Neural cell (in vitro differentiated cells): ENCODE results near the gene RGS17. TPM values are rescaled to one million over a fixed set of nuclear protein-coding genes. Genes with fewer than 3 reads are reported as not detected.

Experiments used
- H2AFZ ChIP-seq: fragments of 200-600, 300-800 bp; sonication (generic), shearing (Covaris generic); 2 replicates; pipeline ENCODE4 v1.6.0; 2014; ENCODE audit warnings: low read depth, mild to moderate bottlenecking, antibody characterized with exemption, low read length, moderate library complexity
- H3F3A ChIP-seq: fragments of 200-600 bp; shearing (Covaris generic); 2 replicates; pipeline ENCODE4 v1.6.1; 2016; ENCODE audit warnings: mild to moderate bottlenecking, moderate library complexity, mixed read lengths, antibody characterized with exemption, low read length; ENCODE audit not compliant: insufficient read depth, poor library complexity, severe bottlenecking
- H3K27ac ChIP-seq: fragments of 200-600, 300-800 bp; sonication (generic), shearing (Covaris generic); 2 replicates; pipeline ENCODE4 v1.5.1; 2014; ENCODE audit warnings: mild to moderate bottlenecking, low read length, moderate library complexity
- H3K27me3 ChIP-seq: fragments of 300-800, 200-600 bp; sonication (generic), shearing (Covaris generic); 2 replicates; pipeline ENCODE4 v1.6.0; 2014; ENCODE audit warnings: mild to moderate bottlenecking, low read depth, low read length, moderate library complexity; ENCODE audit not compliant: insufficient read depth
- H3K36me3 ChIP-seq: fragments of 300-800, 200-600 bp; sonication (generic), shearing (Covaris generic); 2 replicates; pipeline ENCODE4 v1.5.1; 2014; ENCODE audit warnings: mild to moderate bottlenecking, antibody characterized with exemption, low read length, moderate library complexity; ENCODE audit not compliant: insufficient read depth
- H3K4me2 ChIP-seq: fragments of 300-800, 200-600 bp; sonication (generic), shearing (Covaris generic); 2 replicates; pipeline ENCODE4 v1.6.0; 2014; ENCODE audit warnings: mild to moderate bottlenecking, low read length
- H3K4me3 ChIP-seq: fragments of 300-800, 200-600 bp; sonication (generic), shearing (Covaris generic); 2 replicates; pipeline ENCODE4 v1.5.1; 2014; ENCODE audit warnings: mild to moderate bottlenecking, low read length, moderate library complexity
- H3K79me2 ChIP-seq: fragments of 200-600 bp; shearing (Covaris generic); replicated peaks from 2 replicates; pipeline ENCODE4 v1.6.0; 2014; ENCODE audit warnings: mild to moderate bottlenecking, low read length, moderate library complexity; ENCODE audit not compliant: insufficient read depth
- H3K9ac ChIP-seq: fragments of 300-800, 200-600 bp; sonication (generic), shearing (Covaris generic); 2 replicates; pipeline ENCODE4 v1.6.1; 2016; ENCODE audit warnings: mild to moderate bottlenecking, low read length, mixed read lengths
- H3K9me2 ChIP-seq: fragments of 200-600 bp; shearing (Covaris generic); 2 replicates; pipeline ENCODE4 v1.6.1; 2016; ENCODE audit warnings: mild to moderate bottlenecking, low read length, mixed read lengths; ENCODE audit not compliant: insufficient read depth
- H3K9me3 ChIP-seq: fragments of 200-600, 300-800 bp; sonication (generic), shearing (Covaris generic); 2 replicates; pipeline ENCODE4 v1.6.1; 2016; ENCODE audit warnings: mild to moderate bottlenecking, mixed run types, low read length, moderate library complexity, mixed read lengths
- H4K20me1 ChIP-seq: fragments of 200-600 bp; shearing (Covaris generic); 2 replicates; pipeline ENCODE4 v1.6.1; 2016; ENCODE audit warnings: mild to moderate bottlenecking, mixed run types; ENCODE audit not compliant: insufficient read depth
- EP300 ChIP-seq: fragments of 450-650 bp; conservative IDR thresholded peaks from 2 replicates; pipeline ENCODE4 v1.6.1; 2014; ENCODE audit warnings: antibody characterized with exemption, mild to moderate bottlenecking, moderate library complexity; ENCODE audit not compliant: poor library complexity, severe bottlenecking
- EZH2 ChIP-seq: fragments of 200-600, 300-800 bp; shearing (Covaris generic), sonication (generic); IDR thresholded peaks from 2 replicates; pipeline ENCODE4 v1.6.1; 2014; ENCODE audit warnings: antibody characterized with exemption, low read length, borderline replicate concordance, mild to moderate bottlenecking; ENCODE audit not compliant: insufficient read depth, poor library complexity, severe bottlenecking
- MXI1 ChIP-seq: fragments of 450-650 bp; conservative IDR thresholded peaks from 2 replicates; pipeline ENCODE4 v1.6.1; 2014; ENCODE audit warnings: antibody characterized with exemption, mild to moderate bottlenecking; ENCODE audit not compliant: poor library complexity, severe bottlenecking
- POLR2AphosphoS5 ChIP-seq: IDR thresholded peaks from 2 replicates; pipeline ENCODE4 v1.6.1; 2012
- RAD21 ChIP-seq: fragments of 450-650 bp; conservative IDR thresholded peaks from 2 replicates; pipeline ENCODE4 v1.6.1; 2014; ENCODE audit warnings: antibody characterized with exemption, mild to moderate bottlenecking, moderate library complexity
- SMC3 ChIP-seq: fragments of 450-650 bp; conservative IDR thresholded peaks from 2 replicates; pipeline ENCODE4 v1.6.1; 2014; ENCODE audit warnings: antibody characterized with exemption, mild to moderate bottlenecking, moderate library complexity; ENCODE audit not compliant: poor library complexity
- TAF1 ChIP-seq: IDR thresholded peaks from 2 replicates; pipeline ENCODE4 v1.6.1; 2012; ENCODE audit warnings: low read depth
- polyA plus RNA-seq: library from polyadenylated mRNA; depleted of rRNA; stranded (reverse); fragments of >200 nt; gene quantifications from 2 replicates; pipeline ENCODE4 v1.2.3, GENCODE V29; 2014
- TF ChIP-seq, protein P1 (sequence below): IDR thresholded peaks from 2 replicates; pipeline ENCODE4 v1.6.1; 2012; ENCODE audit warnings: borderline replicate concordance
- TF ChIP-seq, protein P2 (sequence below): fragments of 450-650 bp; IDR thresholded peaks from 2 replicates; pipeline ENCODE4 v1.5.1; 2014; ENCODE audit warnings: antibody characterized with exemption, mild to moderate bottlenecking, moderate library complexity; ENCODE audit not compliant: poor library complexity, severe bottlenecking

RGS17 gene
- polyA plus RNA-seq, 1 donor from 2014 or later: 44.9 TPM

DNA sequence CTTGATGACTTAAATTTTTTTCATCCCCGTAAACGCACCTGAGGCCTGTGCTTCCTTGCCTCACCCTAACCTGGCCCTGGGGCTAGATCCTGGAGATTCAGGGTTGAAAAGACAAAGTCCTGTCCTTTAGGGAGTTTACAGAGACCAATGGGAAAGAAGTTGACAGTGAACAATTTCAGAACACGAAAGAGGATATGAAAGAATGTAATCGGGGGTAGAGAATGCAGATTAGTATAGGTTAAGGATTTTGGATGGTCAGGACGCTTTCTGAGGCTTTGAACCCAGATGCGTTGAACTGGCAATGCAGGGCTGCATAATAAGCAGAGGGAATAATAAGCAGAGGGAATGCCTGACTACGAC is 146.6 kb downstream of the RGS17 start:
- TF ChIP-seq EP300: no peak
- no peak for TF ChIP-seq TAF1
- TF ChIP-seq EZH2: no peak
- TF ChIP-seq, protein P1, sequence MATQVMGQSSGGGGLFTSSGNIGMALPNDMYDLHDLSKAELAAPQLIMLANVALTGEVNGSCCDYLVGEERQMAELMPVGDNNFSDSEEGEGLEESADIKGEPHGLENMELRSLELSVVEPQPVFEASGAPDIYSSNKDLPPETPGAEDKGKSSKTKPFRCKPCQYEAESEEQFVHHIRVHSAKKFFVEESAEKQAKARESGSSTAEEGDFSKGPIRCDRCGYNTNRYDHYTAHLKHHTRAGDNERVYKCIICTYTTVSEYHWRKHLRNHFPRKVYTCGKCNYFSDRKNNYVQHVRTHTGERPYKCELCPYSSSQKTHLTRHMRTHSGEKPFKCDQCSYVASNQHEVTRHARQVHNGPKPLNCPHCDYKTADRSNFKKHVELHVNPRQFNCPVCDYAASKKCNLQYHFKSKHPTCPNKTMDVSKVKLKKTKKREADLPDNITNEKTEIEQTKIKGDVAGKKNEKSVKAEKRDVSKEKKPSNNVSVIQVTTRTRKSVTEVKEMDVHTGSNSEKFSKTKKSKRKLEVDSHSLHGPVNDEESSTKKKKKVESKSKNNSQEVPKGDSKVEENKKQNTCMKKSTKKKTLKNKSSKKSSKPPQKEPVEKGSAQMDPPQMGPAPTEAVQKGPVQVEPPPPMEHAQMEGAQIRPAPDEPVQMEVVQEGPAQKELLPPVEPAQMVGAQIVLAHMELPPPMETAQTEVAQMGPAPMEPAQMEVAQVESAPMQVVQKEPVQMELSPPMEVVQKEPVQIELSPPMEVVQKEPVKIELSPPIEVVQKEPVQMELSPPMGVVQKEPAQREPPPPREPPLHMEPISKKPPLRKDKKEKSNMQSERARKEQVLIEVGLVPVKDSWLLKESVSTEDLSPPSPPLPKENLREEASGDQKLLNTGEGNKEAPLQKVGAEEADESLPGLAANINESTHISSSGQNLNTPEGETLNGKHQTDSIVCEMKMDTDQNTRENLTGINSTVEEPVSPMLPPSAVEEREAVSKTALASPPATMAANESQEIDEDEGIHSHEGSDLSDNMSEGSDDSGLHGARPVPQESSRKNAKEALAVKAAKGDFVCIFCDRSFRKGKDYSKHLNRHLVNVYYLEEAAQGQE: no peak
- TF ChIP-seq, protein P2, sequence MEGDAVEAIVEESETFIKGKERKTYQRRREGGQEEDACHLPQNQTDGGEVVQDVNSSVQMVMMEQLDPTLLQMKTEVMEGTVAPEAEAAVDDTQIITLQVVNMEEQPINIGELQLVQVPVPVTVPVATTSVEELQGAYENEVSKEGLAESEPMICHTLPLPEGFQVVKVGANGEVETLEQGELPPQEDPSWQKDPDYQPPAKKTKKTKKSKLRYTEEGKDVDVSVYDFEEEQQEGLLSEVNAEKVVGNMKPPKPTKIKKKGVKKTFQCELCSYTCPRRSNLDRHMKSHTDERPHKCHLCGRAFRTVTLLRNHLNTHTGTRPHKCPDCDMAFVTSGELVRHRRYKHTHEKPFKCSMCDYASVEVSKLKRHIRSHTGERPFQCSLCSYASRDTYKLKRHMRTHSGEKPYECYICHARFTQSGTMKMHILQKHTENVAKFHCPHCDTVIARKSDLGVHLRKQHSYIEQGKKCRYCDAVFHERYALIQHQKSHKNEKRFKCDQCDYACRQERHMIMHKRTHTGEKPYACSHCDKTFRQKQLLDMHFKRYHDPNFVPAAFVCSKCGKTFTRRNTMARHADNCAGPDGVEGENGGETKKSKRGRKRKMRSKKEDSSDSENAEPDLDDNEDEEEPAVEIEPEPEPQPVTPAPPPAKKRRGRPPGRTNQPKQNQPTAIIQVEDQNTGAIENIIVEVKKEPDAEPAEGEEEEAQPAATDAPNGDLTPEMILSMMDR: no peak
- TF ChIP-seq SMC3: no peak
- TF ChIP-seq POLR2AphosphoS5: no peak
- no peak for TF ChIP-seq MXI1
- no peak for TF ChIP-seq RAD21
- H3K27me3 ChIP-seq: no peaks in the 10 kb centered on the region
- H3K9ac ChIP-seq: peak overlapping the region; percentile 74
- no peaks in the 10 kb centered on the region for H3K9me2 ChIP-seq
- H4K20me1 ChIP-seq: peaks cover 2% of the 10 kb centered on the region
- H3K4me3 ChIP-seq: peak overlapping the region; percentile 81
- H3F3A ChIP-seq: peaks cover 3% of the 10 kb centered on the region
- H2AFZ ChIP-seq: no peak overlapping the region
- peaks cover 50% of the 10 kb centered on the region for H3K79me2 ChIP-seq
- no peaks in the 10 kb centered on the region for H3K36me3 ChIP-seq
- peak overlapping the region; percentile 61 for H3K4me2 ChIP-seq
- no peak overlapping the region for H3K27ac ChIP-seq
- H3K9me3 ChIP-seq: no peaks in the 10 kb centered on the region

DNA sequence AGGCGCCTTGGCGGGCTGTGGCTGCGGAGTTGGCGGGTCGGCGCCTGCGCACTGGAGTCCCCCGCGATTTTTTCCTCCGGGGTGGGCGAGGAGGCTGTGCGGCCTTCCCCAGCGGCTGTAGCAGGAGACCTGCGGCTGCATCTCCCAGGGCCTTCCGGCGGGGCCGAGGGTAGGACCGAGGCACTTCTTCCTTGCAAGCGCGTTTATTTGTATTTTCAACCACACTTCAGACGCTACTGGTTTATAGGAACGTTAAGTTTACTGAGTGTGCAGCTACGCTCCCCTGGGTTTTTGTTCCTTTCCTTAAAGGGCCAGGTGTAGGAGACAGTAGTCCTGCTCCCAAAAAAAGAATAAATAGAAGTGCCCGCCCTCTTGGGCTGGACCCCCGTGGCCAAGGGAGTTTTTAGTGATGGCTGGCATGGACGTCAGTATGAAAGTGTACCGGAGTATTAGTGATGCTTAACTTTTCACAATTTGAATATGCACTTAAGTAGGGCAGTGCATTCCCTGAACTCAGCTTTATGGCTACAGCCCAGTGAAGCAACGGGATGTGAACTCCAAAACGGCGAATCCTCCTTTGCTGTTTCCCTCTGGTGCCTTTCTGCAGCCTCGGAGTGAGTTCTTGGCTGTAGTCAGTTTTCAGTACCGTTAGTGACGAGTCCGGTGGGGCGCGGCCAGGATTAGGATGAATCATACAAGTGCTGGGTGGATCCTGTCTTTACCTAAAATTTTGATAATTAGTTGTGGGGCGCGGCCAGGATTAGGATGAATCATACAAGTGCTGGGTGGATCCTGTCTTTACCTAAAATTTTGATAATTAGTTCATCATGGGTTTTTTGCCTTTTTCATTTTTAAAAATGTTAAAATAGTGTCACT is 147.2 kb downstream of the RGS17 start:
- Histone ChIP-seq H3F3A (peaks cover 3% of the 10 kb centered on the region), H3K79me2 (peaks cover 56% of the 10 kb centered on the region), H3K27ac (peak overlapping the region; percentile 75), H2AFZ (peak overlapping the region; percentile 65), H3K9ac (peak overlapping the region; percentile 74), H3K27me3 (no peaks in the 10 kb centered on the region), H3K9me3 (no peaks in the 10 kb centered on the region), H3K4me2 (peak overlapping the region; percentile 61), H3K36me3 (no peaks in the 10 kb centered on the region), H4K20me1 (peaks cover 2% of the 10 kb centered on the region), H3K9me2 (no peaks in the 10 kb centered on the region), H3K4me3 (peak overlapping the region; percentile 81)
- TF ChIP-seq EP300 (no peak), POLR2AphosphoS5 (peak; percentile 70), TAF1 (peak; percentile 45)
- TF ChIP-seq, protein P1: peak; percentile 28
- TF ChIP-seq, protein P2: peak; percentile 20
